ENCODE results near the gene LRRC4.

The LRRC4 gene

GRCh38 chr7:128029405-128029995 is 1.7 kb downstream of the LRRC4 start:
- peaks cover 0 to 12% of the 10 kb centered on the region in 2 donors for H3K36me3 ChIP-seq (ENCODE audit: control insufficient read depth in 1 of 2, insufficient read depth in 2 of 2, low read length in 2 of 2)
- peaks cover 0 to 12% of the 10 kb centered on the region in 2 donors for H3K4me1 ChIP-seq (ENCODE audit: control insufficient read depth in 1 of 2, insufficient read depth in 2 of 2, low read length in 2 of 2)
- H3K4me3 ChIP-seq (ENCODE audit: low read depth in 1 of 2, low read length in 2 of 2) = no peak overlapping the region
- no peaks in the 10 kb centered on the region for H3K9me3 ChIP-seq (ENCODE audit: control insufficient read depth in 1 of 2, low read length in 2 of 2)
- no peaks in the 10 kb centered on the region for H3K27me3 ChIP-seq (ENCODE audit: low read depth, low read length)
- no peak overlapping the region for H3K27ac ChIP-seq (ENCODE audit: low read length)

- Histone ChIP-seq H3K27ac (ENCODE audit: low read length) (no peak overlapping the region), H3K4me3 (ENCODE audit: low read depth in 1 of 2, low read length in 2 of 2) (no peak overlapping the region), H3K4me1 (ENCODE audit: control insufficient read depth in 1 of 2, insufficient read depth in 2 of 2, low read length in 2 of 2) (peaks cover 0 to 6% of the 10 kb centered on the region in 2 donors), H3K36me3 (ENCODE audit: control insufficient read depth in 1 of 2, insufficient read depth in 2 of 2, low read length in 2 of 2) (peaks cover 0 to 12% of the 10 kb centered on the region in 2 donors), H3K27me3 (ENCODE audit: low read depth, low read length) (no peaks in the 10 kb centered on the region), H3K9me3 (ENCODE audit: control insufficient read depth in 1 of 2, low read length in 2 of 2) (no peaks in the 10 kb centered on the region)
These were observed 3.7 kb downstream of the LRRC4 start for GRCh38 chr7:128027485-128027980.

GRCh38 chr7:128026551-128026950 is 4.7 kb downstream of the LRRC4 start:
- Histone ChIP-seq H3K4me3 (ENCODE audit: low read depth in 1 of 2, low read length in 2 of 2) (no peak overlapping the region), H3K9me3 (ENCODE audit: control insufficient read depth in 1 of 2, low read length in 2 of 2) (no peaks in the 10 kb centered on the region), H3K36me3 (ENCODE audit: control insufficient read depth in 1 of 2, insufficient read depth in 2 of 2, low read length in 2 of 2) (peaks cover 0 to 12% of the 10 kb centered on the region in 2 donors), H3K4me1 (ENCODE audit: control insufficient read depth in 1 of 2, insufficient read depth in 2 of 2, low read length in 2 of 2) (peaks cover 0 to 5% of the 10 kb centered on the region in 2 donors), H3K27me3 (ENCODE audit: low read depth, low read length) (no peaks in the 10 kb centered on the region), H3K27ac (ENCODE audit: low read length) (no peak overlapping the region)

- H3K27ac ChIP-seq (ENCODE audit: low read length) = no peak overlapping the region
- H3K4me3 ChIP-seq (ENCODE audit: low read depth in 1 of 2, low read length in 2 of 2) = no peak overlapping the region
- peaks cover 0 to 5% of the 10 kb centered on the region in 2 donors for H3K4me1 ChIP-seq (ENCODE audit: control insufficient read depth in 1 of 2, insufficient read depth in 2 of 2, low read length in 2 of 2)
- H3K27me3 ChIP-seq (ENCODE audit: low read depth, low read length) = no peaks in the 10 kb centered on the region
- H3K36me3 ChIP-seq (ENCODE audit: control insufficient read depth in 1 of 2, insufficient read depth in 2 of 2, low read length in 2 of 2) = peaks cover under 1 to 12% of the 10 kb centered on the region in 2 donors
- H3K9me3 ChIP-seq (ENCODE audit: control insufficient read depth in 1 of 2, low read length in 2 of 2) = no peaks in the 10 kb centered on the region
These were observed 5.4 kb downstream of the LRRC4 start for GRCh38 chr7:128025819-128026218.

GRCh38 chr7:128025380-128025779 is 5.9 kb downstream of the LRRC4 start:
- H3K36me3 ChIP-seq (ENCODE audit: control insufficient read depth in 1 of 2, insufficient read depth in 2 of 2, low read length in 2 of 2) = peaks cover 5 to 12% of the 10 kb centered on the region in 2 donors
- no peaks in the 10 kb centered on the region for H3K27me3 ChIP-seq (ENCODE audit: low read depth, low read length)
- H3K9me3 ChIP-seq (ENCODE audit: control insufficient read depth in 1 of 2, low read length in 2 of 2) = no peaks in the 10 kb centered on the region
- no peak overlapping the region for H3K4me3 ChIP-seq (ENCODE audit: low read depth in 1 of 2, low read length in 2 of 2)
- H3K27ac ChIP-seq (ENCODE audit: low read length) = no peak overlapping the region
- H3K4me1 ChIP-seq (ENCODE audit: control insufficient read depth in 1 of 2, insufficient read depth in 2 of 2, low read length in 2 of 2) = peaks cover 0 to under 1% of the 10 kb centered on the region in 2 donors

GRCh38 chr7:128024151-128024550 is 7.1 kb downstream of the LRRC4 start:
- H3K36me3 ChIP-seq (ENCODE audit: control insufficient read depth in 1 of 2, insufficient read depth in 2 of 2, low read length in 2 of 2) = peaks cover 6 to 8% of the 10 kb centered on the region in 2 donors
- no peak overlapping the region for H3K4me3 ChIP-seq (ENCODE audit: low read depth in 1 of 2, low read length in 2 of 2)
- no peaks in the 10 kb centered on the region for H3K9me3 ChIP-seq (ENCODE audit: control insufficient read depth in 1 of 2, low read length in 2 of 2)
- no peaks in the 10 kb centered on the region for H3K27me3 ChIP-seq (ENCODE audit: low read depth, low read length)
- no peaks in the 10 kb centered on the region for H3K4me1 ChIP-seq (ENCODE audit: control insufficient read depth in 1 of 2, insufficient read depth in 2 of 2, low read length in 2 of 2)
- no peak overlapping the region for H3K27ac ChIP-seq (ENCODE audit: low read length)

GRCh38 chr7:128022631-128023532 is 8.4 kb downstream of the LRRC4 start:
- no peaks in the 10 kb centered on the region for H3K4me1 ChIP-seq (ENCODE audit: control insufficient read depth in 1 of 2, insufficient read depth in 2 of 2, low read length in 2 of 2)
- no peaks in the 10 kb centered on the region for H3K27me3 ChIP-seq (ENCODE audit: low read depth, low read length)
- H3K27ac ChIP-seq (ENCODE audit: low read length) = no peak overlapping the region
- no peaks in the 10 kb centered on the region for H3K9me3 ChIP-seq (ENCODE audit: control insufficient read depth in 1 of 2, low read length in 2 of 2)
- H3K36me3 ChIP-seq (ENCODE audit: control insufficient read depth in 1 of 2, insufficient read depth in 2 of 2, low read length in 2 of 2) = peaks cover 0 to 8% of the 10 kb centered on the region in 2 donors
- H3K4me3 ChIP-seq (ENCODE audit: low read depth in 1 of 2, low read length in 2 of 2) = no peak overlapping the region

- no peaks in the 10 kb centered on the region for H3K4me1 ChIP-seq (ENCODE audit: control insufficient read depth in 1 of 2, insufficient read depth in 2 of 2, low read length in 2 of 2)
- H3K4me3 ChIP-seq (ENCODE audit: low read depth in 1 of 2, low read length in 2 of 2) = no peak overlapping the region
These were observed 9.9 kb downstream of the LRRC4 start for GRCh38 chr7:128021366-128021765.

GRCh38 chr7:128020159-128020558 is 11.1 kb downstream of the LRRC4 start:
- Histone ChIP-seq H3K27ac (ENCODE audit: low read length) (no peak overlapping the region), H3K27me3 (ENCODE audit: low read depth, low read length) (no peaks in the 10 kb centered on the region), H3K9me3 (ENCODE audit: control insufficient read depth in 1 of 2, low read length in 2 of 2) (no peaks in the 10 kb centered on the region), H3K4me1 (ENCODE audit: control insufficient read depth in 1 of 2, insufficient read depth in 2 of 2, low read length in 2 of 2) (no peaks in the 10 kb centered on the region), H3K4me3 (ENCODE audit: low read depth in 1 of 2, low read length in 2 of 2) (no peak overlapping the region), H3K36me3 (ENCODE audit: control insufficient read depth in 1 of 2, insufficient read depth in 2 of 2, low read length in 2 of 2) (peaks cover 7 to 8% of the 10 kb centered on the region in 2 donors)

More at GRCh38 chr7:128021366-128021765, 9.9 kb downstream of the LRRC4 start:
- Histone ChIP-seq H3K27me3 (ENCODE audit: low read depth, low read length) (no peaks in the 10 kb centered on the region), H3K27ac (ENCODE audit: low read length) (no peak overlapping the region), H3K9me3 (ENCODE audit: control insufficient read depth in 1 of 2, low read length in 2 of 2) (no peaks in the 10 kb centered on the region), H3K36me3 (ENCODE audit: control insufficient read depth in 1 of 2, insufficient read depth in 2 of 2, low read length in 2 of 2) (peaks cover 7 to 8% of the 10 kb centered on the region in 2 donors)

- Histone ChIP-seq H3K36me3 (ENCODE audit: control insufficient read depth in 1 of 2, insufficient read depth in 2 of 2, low read length in 2 of 2) (peaks cover 7 to 8% of the 10 kb centered on the region in 2 donors), H3K9me3 (ENCODE audit: control insufficient read depth in 1 of 2, low read length in 2 of 2) (no peaks in the 10 kb centered on the region), H3K4me1 (ENCODE audit: control insufficient read depth in 1 of 2, insufficient read depth in 2 of 2, low read length in 2 of 2) (no peaks in the 10 kb centered on the region), H3K27me3 (ENCODE audit: low read depth, low read length) (no peaks in the 10 kb centered on the region), H3K27ac (ENCODE audit: low read length) (no peak overlapping the region), H3K4me3 (ENCODE audit: low read depth in 1 of 2, low read length in 2 of 2) (no peak overlapping the region)
These were observed 11.9 kb downstream of the LRRC4 start for GRCh38 chr7:128019288-128019687.
